K562 (cell line): ENCODE results near the gene ME3. TPM values are rescaled to one million over a fixed set of nuclear protein-coding genes. Genes with fewer than 3 reads are reported as not detected.

ENCODE experiments used
- ATAC-seq: fragments of 200-7000 bp; cut with Tn5 transposase; 3 replicates; pipeline ENCODE4 v1.9.1; 2020; ENCODE audit warnings: moderate library complexity
- BruUV-seq: library from RNA; stranded (reverse); fragments of 400-500 nt; replicated peaks from 2 replicates; lab custom pipeline; 2021; lab: Mats Ljungman, UMichigan
- CTCF ChIA-PET: fragments of 300-600 bp; formaldehyde crosslinking; extraction: SDS; loops from one replicate; lab custom pipeline; 2021; ENCODE audit warnings: low intra/inter-chr PET ratio; lab: Yijun Ruan, JAX
- POLR2A ChIA-PET: fragments of 300-600, 350-650 bp; sonication (Branson Sonifier 250); formaldehyde crosslinking; extraction: SDS; loops from one replicate; lab custom pipeline; 2021; ENCODE audit warnings: antibody characterized with exemption, inconsistent platforms; lab: Yijun Ruan, JAX
- DNase-seq, 4 experiments: peaks; one replicate each; pipeline versions ENCODE4 v3.0.0 to v3.0.0-alpha.2; 2011 to 2018; ENCODE audit warnings: low spot score in 3 of 4, mixed read lengths in 3 of 4; ENCODE audit errors: extremely low read depth in 1 of 4
- FAIRE-seq: peaks from 2 replicates; lab custom pipeline; 2011; peaks lifted over from hg19 to GRCh38; lab: Jason Lieb, UNC
- H2AFZ ChIP-seq: 2 replicates; pipeline ENCODE4 v1.6.0; 2011; ENCODE audit warnings: low read depth, low read length, control low read depth, inconsistent platforms
- H3K27ac ChIP-seq: fragments of 200-600 bp; 3 replicates; pipeline ENCODE4 v1.8.0; 2011; ENCODE audit warnings: low read depth, mild to moderate bottlenecking, control low read depth, inconsistent platforms, low read length, moderate library complexity, mixed read lengths; ENCODE audit errors: extremely low read depth
- H3K27me3 ChIP-seq, 2 experiments: fragments of 300-600 bp in 1 of 2; 2 replicates in 1 of 2; 3 replicates in 1 of 2; pipeline versions ENCODE4 v1.6.0 to v1.8.0; 2011; ENCODE audit warnings: inconsistent platforms in 2 of 2, low read length in 2 of 2, mild to moderate bottlenecking in 1 of 2, mixed read lengths in 1 of 2, moderate library complexity in 1 of 2; ENCODE audit not compliant: control insufficient read depth in 2 of 2, insufficient read depth in 2 of 2
- H3K36me3 ChIP-seq: fragments of 300-600 bp; 3 replicates; pipeline ENCODE4 v1.8.0; 2011; ENCODE audit warnings: mild to moderate bottlenecking, low read length, inconsistent platforms; ENCODE audit not compliant: control insufficient read depth, insufficient read depth
- H3K4me1 ChIP-seq, 2 experiments: fragments of 200-600 bp in 1 of 2; replicated peaks in 1 of 2; 2 replicates in 1 of 2; 3 replicates in 1 of 2; pipeline versions ENCODE4 v1.5.1 to v1.8.0; 2011; ENCODE audit warnings: inconsistent platforms in 2 of 2, low read length in 2 of 2, mild to moderate bottlenecking in 1 of 2, mixed read lengths in 1 of 2, moderate library complexity in 1 of 2; ENCODE audit not compliant: control insufficient read depth in 2 of 2, insufficient read depth in 2 of 2
- H3K4me2 ChIP-seq: 2 replicates; pipeline ENCODE4 v1.6.1; 2011; ENCODE audit warnings: low read length, control low read depth, inconsistent platforms, mixed read lengths; ENCODE audit not compliant: insufficient read depth
- H3K4me3 ChIP-seq: fragments of 200-600 bp; sonication (generic), shearing (Covaris generic); 2 replicates; pipeline ENCODE4 v1.5.1; 2016; ENCODE audit warnings: control low read depth, inconsistent platforms
- H3K79me2 ChIP-seq: fragments of 200-600 bp; 3 replicates; pipeline ENCODE4 v1.8.0; 2011; ENCODE audit warnings: low read length, inconsistent platforms; ENCODE audit not compliant: control insufficient read depth, insufficient read depth
- H3K9ac ChIP-seq, 2 experiments: 2 replicates each; pipeline versions ENCODE4 v1.6.0 to v1.6.1; 2011; ENCODE audit warnings: low read depth in 2 of 2, low read length in 2 of 2, control low read depth in 1 of 2, inconsistent platforms in 1 of 2, mild to moderate bottlenecking in 1 of 2, mixed read lengths in 1 of 2; ENCODE audit not compliant: insufficient read depth in 1 of 2
- H3K9me1 ChIP-seq: one replicate; pipeline ENCODE4 v1.6.0; 2011; ENCODE audit warnings: inconsistent platforms, mild to moderate bottlenecking, low read length, moderate library complexity; ENCODE audit not compliant: control insufficient read depth, insufficient read depth
- H3K9me3 ChIP-seq: replicated peaks from 2 replicates; pipeline ENCODE4 v1.5.1; 2011; ENCODE audit warnings: low read depth, low read length, inconsistent platforms; ENCODE audit not compliant: control insufficient read depth, insufficient read depth
- H4K20me1 ChIP-seq: replicated peaks from 2 replicates; pipeline ENCODE4 v1.6.1; 2011; ENCODE audit warnings: low read length, inconsistent platforms, mixed read lengths; ENCODE audit not compliant: control insufficient read depth, insufficient read depth
- ELK1 ChIP-seq: sonication (generic); formaldehyde crosslinking; IDR thresholded peaks from 2 replicates; pipeline ENCODE4 v1.8.1; 2022; ENCODE audit warnings: missing genetic modification reagents
- FOXM1 ChIP-seq, 2 experiments: fragments of 450-650 bp in 1 of 2; sonication (generic) in 1 of 2; formaldehyde crosslinking in 1 of 2; IDR thresholded peaks; 2 replicates each; pipeline versions ENCODE4 v1.6.1 to v1.9.0; 2017 to 2022; ENCODE audit warnings: low read depth in 2 of 2, mild to moderate bottlenecking in 2 of 2, missing genetic modification reagents in 1 of 2, moderate library complexity in 1 of 2
- GTF3C2 ChIP-seq: IDR thresholded peaks from 3 replicates; pipeline ENCODE4 v1.6.1; 2011; ENCODE audit warnings: borderline replicate concordance, mild to moderate bottlenecking, moderate library complexity; ENCODE audit not compliant: insufficient read length; ENCODE audit errors: extremely low read depth
- POLR2AphosphoS5 ChIP-seq: IDR thresholded peaks from 2 replicates; pipeline ENCODE4 v1.6.1; 2011; ENCODE audit warnings: mild to moderate bottlenecking, low read depth, low read length, moderate library complexity; ENCODE audit not compliant: control insufficient read depth, insufficient read depth
- RBFOX2 ChIP-seq: fragments of 200-400 bp; formaldehyde crosslinking; IDR thresholded peaks from 2 replicates; pipeline ENCODE4 v1.6.1; 2017; ENCODE audit warnings: low read depth, mild to moderate bottlenecking, low read length, moderate library complexity
- ZNF239 ChIP-seq: fragments of 250-450 bp; sonication (Bioruptor Pico); IDR thresholded peaks from 2 replicates; pipeline ENCODE4 v1.4.0; 2020; ENCODE audit warnings: mild to moderate bottlenecking
- ZNF589 ChIP-seq: fragments of 200-800 bp; sonication (Bioruptor generic); IDR thresholded peaks from 2 replicates; pipeline ENCODE4 v1.6.1; 2016; ENCODE audit warnings: low read depth, missing genetic modification characterization, missing compliant biosample characterization
- WGBS: fragments of 100-300 bp; shearing (Covaris generic); methylation state at CpG from one replicate; pipeline ENCODE4 v1.1.6; 2016; ENCODE audit warnings: low coverage, mixed read lengths; ENCODE audit not compliant: insufficient coverage; ENCODE audit errors: missing lambda C conversion rate; 5-methylcytosine and 5-hydroxymethylcytosine counted together
- in situ Hi-C: fragments of 300-500 bp; cut with MboI; formaldehyde crosslinking; loops from 4 replicates; pipeline ENCODE4 v1.15.0; 2018; ENCODE audit warnings: inconsistent platforms, mixed read lengths
- intact Hi-C: fragments of 100-400 bp; cut with micrococcal nuclease; formaldehyde crosslinking; loops from 2 replicates; pipeline ENCODE4 v1.14.2; 2022
- polyA plus RNA-seq, 8 experiments: library from polyadenylated mRNA; depleted of rRNA in 4 of 8; stranded (reverse) in 5 of 8; unstranded in 3 of 8; fragments of >200 nt; fragmentation: Nextera tagmentation in 2 of 8; fragmentation: Illumina TruSeq in 1 of 8; extraction: Ambion mirVana in 2 of 8; extraction: Trizol in 1 of 8; gene quantifications; 2 replicates each; pipeline versions ENCODE4 v1.2.1 to v1.2.3, GENCODE V29; 2011 to 2014; ENCODE audit warnings: inconsistent platforms in 1 of 8, missing spikeins in 1 of 8
- total RNA-seq, 7 experiments: library from RNA; depleted of rRNA in 6 of 7; stranded (reverse); fragments of >200 nt in 6 of 7; fragmentation: Illumina TruSeq in 2 of 7; extraction: Trizol in 2 of 7; gene quantifications; 2 replicates each; pipeline versions ENCODE4 v1.2.1 to v1.2.3, GENCODE V29; 2011 to 2021; ENCODE audit warnings: low replicate concordance in 1 of 7

The ME3 gene
- total and polyA plus RNA-seq, 9 of the 15 experiments (the other 6 are each of a cell fraction or from before 2014, with no cell fraction given) = not detected

GRCh38 chr11:86418106-86418505 lies 254.3 kb downstream of the ME3 start:
- Histone ChIP-seq H2AFZ (no peak overlapping the region), H3K9ac (no peak overlapping the region), H3K79me2 (no peaks in the 10 kb centered on the region), H4K20me1 (no peaks in the 10 kb centered on the region), H3K9me3 (no peaks in the 10 kb centered on the region), H3K36me3 (no peaks in the 10 kb centered on the region), H3K9me1 (no peaks in the 10 kb centered on the region), H3K27me3 (peaks cover 0 to 11% of the 10 kb centered on the region in 2 experiments; a peak in 2 of 5 replicates), H3K4me1 (peaks cover 0 to 2% of the 10 kb centered on the region in 2 experiments; a peak in 3 of 5 replicates), H3K4me2 (no peak overlapping the region), H3K4me3 (no peak overlapping the region), H3K27ac (no peak overlapping the region)
- CTCF ChIA-PET = interaction anchor here (0.7 to 1.2 kb wide), 3 partner anchors 564 to 823 kb away, joined by 3 to 4 read pairs (median 4); no protein-coding TSS in a partner anchor
- 42% methylated on average over 3 of the region's 3 CpGs for WGBS
- no peak for FAIRE-seq
- no peak for TF ChIP-seq GTF3C2
- TF ChIP-seq ELK1 (CRISPR knock-in tag) = no peak
- no peak for TF ChIP-seq RBFOX2
- no peak for TF ChIP-seq ZNF239
- no peak for TF ChIP-seq ZNF589 (CRISPR knock-in tag)
- no peak for TF ChIP-seq FOXM1 (IDR thresholded peaks at IDR 0.05; ENCODE audit: low read depth)
- TF ChIP-seq FOXM1 (CRISPR knock-in tag; IDR thresholded peaks at IDR 0.05; ENCODE audit: low read depth) = no peak
- no peak for TF ChIP-seq POLR2AphosphoS5
- no peak for DNase-seq
- no TSS peak for BruUV-seq
- intact Hi-C loops = loop anchor here (2.0 to 5.0 kb wide), 4 partner anchors 57 to 821 kb away; no protein-coding TSS in a partner anchor
- no peak for ATAC-seq
- in situ Hi-C loops = no loop called here
- POLR2A ChIA-PET = interaction anchor here (0.6 kb wide), 1 partner anchor 895 kb away, joined by 3 read pairs; no protein-coding TSS in a partner anchor
